HG03558 (cell line): ENCODE data around the gene SLC46A3.
A peak's percentile ranks its signal among the peaks of the same experiment; 100 is the strongest.
"Not testable (repeated sequence)": the region's sequence is repeated elsewhere in the genome, so short reads cannot be mapped to it uniquely, and the experiment has no call there.

Source experiments
- ATAC-seq: cut with Tn5 transposase; IDR thresholded peaks from one replicate; pipeline ENCODE4 v1.9.1; 2021; ENCODE audit warnings: moderate number of reproducible peaks; ENCODE audit not compliant: unreplicated experiment; ENCODE audit errors: extremely low read depth

SLC46A3 gene

GRCh38 chr13:28735481-28736029, 16.8 kb upstream of the SLC46A3 start:
- no peak for ATAC-seq

- ATAC-seq: no peak
Observed at GRCh38 chr13:28734906-28735305, 16.1 kb upstream of the SLC46A3 start.

DNA sequence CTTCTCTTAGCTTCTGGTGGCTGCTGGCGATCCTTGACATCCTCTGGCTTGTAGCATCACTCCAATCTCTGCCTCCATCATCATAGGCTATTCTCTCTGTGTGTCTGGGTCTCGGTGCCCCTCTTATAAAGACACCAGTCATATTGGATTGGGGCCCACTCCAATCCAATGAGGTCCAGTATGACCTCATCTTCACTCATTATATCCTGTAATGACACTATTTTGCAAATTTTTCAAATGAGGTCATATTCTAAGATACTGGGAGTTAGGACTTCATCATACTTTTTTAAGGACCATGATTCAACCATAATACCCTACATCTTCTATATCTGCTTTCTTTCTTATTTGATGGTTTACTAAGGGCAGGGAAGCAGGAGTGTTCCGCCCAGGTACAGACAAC, 12.0 kb upstream of the SLC46A3 start:
- ATAC-seq: no peak

GRCh38 chr13:28729541-28729940, 10.8 kb upstream of the SLC46A3 start:
- no peak for ATAC-seq

DNA sequence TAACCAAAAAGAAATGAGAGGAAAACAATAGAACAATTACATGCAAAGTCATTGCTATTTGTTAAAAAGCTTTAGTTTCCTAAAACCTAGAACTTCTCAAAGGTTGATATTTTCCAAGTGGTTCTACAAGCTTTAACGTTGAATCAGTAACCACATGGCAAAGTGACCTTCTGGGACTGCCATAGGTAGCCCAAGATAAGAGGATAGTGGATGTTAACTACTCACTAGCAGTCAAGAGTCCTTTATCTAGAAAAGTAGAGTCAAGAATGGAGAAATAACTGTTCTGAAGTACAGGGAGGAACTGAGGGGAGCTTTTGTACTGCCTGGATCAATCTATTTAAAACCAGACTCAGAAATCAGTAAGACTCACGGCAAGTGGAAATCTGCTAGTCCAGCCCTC, 9.9 kb upstream of the SLC46A3 start:
- ATAC-seq: no peak

DNA sequence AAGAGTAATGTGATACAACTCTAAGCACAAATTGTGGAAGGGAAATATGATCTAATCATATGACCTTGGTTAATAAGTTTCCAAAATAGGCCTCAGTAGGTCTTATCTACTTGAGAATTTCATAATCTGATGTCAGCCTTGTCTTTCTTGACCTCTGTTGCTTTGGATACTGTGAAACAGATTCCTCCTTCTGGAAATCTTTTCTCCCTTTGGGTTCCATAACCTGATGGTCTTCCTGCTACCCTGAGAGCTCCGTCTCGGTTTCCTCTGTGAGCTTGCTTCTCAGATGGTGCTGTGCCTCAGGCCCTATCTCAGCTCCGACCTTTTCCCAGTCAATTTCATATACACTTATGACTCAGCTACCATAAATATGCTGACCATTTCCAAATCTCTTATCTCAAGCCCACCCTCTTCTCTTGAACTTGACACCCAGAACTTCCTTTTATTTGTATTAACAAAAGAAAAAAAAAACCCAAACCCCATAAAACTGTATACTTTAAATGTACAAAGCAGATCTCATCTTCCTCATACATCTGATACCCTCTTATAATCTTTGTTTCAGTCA, 6.4 kb upstream of the SLC46A3 start:
- no peak for ATAC-seq

- ATAC-seq: no peak
Observed at GRCh38 chr13:28723806-28724205, 5.0 kb upstream of the SLC46A3 start.

- ATAC-seq: no peak
Observed at GRCh38 chr13:28719227-28720055, 671 bp upstream of the SLC46A3 start.

GRCh38 chr13:28718196-28718542, 601 bp downstream of the SLC46A3 start:
- no peak for ATAC-seq

GRCh38 chr13:28717170-28717569, 1.6 kb downstream of the SLC46A3 start:
- ATAC-seq: no peak

GRCh38 chr13:28716511-28716910, 2.3 kb downstream of the SLC46A3 start:
- no peak for ATAC-seq

DNA sequence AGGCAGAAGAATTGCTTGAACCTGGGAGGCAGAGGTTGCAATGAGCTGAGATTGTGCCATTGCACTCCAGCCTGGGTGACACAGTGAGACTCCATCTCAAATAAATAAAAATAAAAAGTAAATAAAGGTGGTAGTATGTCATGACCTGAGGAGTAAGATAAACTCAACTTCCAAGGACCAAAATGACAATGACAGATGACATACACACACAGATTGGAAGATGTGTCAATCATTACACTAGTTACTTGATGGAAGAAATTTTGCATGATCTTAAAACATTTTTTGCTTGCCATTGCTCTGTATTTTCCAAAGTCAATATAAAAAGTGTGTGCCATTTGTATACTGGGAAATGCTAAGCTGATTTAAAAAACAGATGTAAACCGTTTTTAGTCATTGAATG, 4.1 kb downstream of the SLC46A3 start:
- ATAC-seq: no peak

GRCh38 chr13:28710161-28710560, 8.6 kb downstream of the SLC46A3 start:
- ATAC-seq: no peak

GRCh38 chr13:28707629-28708427, 10.9 kb downstream of the SLC46A3 start:
- peak; percentile 98 for ATAC-seq

GRCh38 chr13:28705461-28706083, 13.2 kb downstream of the SLC46A3 start:
- ATAC-seq: no peak

DNA sequence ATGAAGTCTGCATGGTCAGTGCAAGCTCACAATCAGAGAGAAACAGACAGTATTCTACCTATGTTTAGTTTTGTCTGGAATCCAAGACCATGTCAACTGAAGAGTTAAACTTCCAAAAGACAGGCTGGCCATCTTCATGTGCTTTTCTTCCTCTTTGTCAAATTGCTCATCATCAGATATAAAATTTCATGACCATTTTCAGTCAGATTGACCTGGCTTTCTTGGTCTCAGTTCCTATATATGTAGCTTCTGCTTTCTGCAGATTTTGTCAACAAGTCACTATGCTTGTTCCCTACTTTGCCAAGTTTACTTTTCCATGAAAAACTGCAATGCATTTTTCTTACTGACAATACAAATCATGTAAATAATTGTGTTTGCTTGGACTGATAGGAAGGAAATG, 13.9 kb downstream of the SLC46A3 start:
- ATAC-seq: no peak

- no peak for ATAC-seq
Observed at GRCh38 chr13:28704282-28704681, 14.5 kb downstream of the SLC46A3 start.

- no peak for ATAC-seq
Observed at GRCh38 chr13:28699246-28699645, 19.5 kb downstream of the SLC46A3 start.

DNA sequence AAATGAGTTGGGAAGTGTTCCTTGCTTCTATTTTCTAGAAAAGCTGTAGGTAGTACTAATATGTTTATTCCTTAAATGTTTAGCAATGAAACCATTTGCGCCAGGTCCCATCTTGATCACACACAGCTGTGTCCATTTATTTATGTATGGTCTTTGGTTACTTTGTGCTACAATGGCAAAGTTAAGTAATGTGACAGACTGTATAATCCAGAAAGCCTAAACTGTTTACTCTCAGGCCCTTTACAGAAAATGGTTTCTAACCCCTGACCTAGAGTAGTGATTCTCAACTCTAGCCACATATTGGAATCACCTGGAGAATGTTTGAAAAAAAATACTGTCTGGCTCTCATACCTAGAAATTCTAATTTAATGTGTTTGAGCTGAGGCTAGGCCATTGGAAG, 21.3 kb downstream of the SLC46A3 start:
- ATAC-seq: no peak

- ATAC-seq: not testable (repeated sequence)
Observed at GRCh38 chr13:28693605-28694491, 24.9 kb downstream of the SLC46A3 start.
